ENCODE measurements around the gene FLAD1.

Gene FLAD1

DNA sequence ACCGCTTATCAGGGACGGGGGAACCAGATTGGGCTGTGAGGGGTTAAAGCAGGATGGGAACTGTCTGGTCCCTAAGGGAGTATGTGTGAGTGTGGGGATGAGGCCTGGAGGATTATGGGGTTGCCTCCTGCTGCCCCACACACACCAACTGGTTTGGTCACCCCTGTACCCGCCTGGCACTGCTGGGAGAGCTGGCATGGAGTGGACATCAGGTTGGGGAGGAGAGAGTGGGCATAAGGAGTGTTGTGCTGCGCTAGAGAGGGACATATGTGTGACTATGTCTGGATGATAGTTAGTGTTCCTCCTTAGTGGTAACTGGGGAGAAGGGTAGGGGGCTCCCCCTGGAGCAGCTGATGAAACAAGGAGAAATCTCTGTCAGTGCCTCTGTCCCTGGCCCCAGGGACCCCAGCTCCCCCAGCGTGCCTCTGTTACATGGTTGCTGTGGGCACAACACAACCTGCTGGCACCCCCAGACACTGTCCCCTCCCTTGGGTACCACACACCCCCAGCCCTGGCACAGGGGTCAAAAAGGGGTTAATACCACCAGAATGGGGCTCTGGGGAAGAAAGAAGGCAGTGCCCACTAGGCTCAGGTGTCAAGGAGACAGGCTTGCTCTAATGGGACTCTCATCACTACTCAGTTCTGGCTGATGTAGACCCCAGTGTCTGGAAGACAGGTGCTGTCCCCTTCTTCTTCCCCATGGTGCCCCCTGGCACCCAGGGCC lies 21.4 kb downstream of the FLAD1 start:
- DNase-seq (ENCODE audit: low read depth in 2 of 2): no peak

DNA sequence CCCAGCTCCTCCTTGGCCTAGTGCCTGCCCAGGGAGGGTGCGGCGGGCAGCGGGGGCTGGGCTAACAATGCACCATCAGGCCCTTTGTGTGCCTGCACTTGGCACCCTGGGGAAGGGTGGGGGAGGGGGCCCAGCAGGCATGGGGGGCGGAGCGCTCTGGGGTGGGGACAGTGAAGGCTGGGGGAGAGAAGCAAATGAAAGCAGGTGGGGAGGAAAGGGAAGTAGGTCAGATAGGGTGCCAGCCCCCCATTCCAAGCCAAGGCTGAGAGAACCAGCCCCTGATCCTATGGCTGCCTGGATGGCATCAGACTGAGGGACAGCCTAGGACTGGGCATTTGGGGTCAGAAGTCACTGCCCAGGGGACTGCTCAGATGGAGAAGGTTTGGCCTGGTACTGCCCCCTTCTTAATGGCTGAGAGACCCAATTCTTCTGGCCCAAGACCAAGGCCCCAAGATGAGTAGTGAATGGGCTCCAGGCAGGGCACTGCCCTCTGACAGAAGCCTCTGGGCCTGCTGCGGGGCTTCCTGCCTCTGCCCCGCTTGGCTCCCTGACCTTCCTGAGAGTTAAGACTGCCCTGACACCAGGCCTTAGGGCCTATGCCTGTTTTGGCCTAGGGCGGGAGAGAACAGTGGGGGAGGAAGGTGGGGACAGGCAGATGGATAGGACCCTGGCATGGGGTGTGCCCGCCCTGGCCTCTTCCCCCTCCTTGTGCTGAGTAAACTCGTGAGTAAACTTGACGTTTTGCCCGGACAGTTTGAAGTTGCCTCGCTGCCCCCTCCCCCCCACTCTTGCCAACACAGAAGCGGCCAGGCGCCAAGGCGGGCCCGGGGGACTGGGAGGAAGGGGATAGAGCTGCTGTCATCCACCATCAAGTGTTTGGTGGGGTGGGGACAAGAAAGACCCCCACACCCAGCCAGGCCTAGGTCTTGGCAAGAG lies 22.2 kb downstream of the FLAD1 start:
- DNase-seq (ENCODE audit: low read depth in 2 of 2): no peak

DNA sequence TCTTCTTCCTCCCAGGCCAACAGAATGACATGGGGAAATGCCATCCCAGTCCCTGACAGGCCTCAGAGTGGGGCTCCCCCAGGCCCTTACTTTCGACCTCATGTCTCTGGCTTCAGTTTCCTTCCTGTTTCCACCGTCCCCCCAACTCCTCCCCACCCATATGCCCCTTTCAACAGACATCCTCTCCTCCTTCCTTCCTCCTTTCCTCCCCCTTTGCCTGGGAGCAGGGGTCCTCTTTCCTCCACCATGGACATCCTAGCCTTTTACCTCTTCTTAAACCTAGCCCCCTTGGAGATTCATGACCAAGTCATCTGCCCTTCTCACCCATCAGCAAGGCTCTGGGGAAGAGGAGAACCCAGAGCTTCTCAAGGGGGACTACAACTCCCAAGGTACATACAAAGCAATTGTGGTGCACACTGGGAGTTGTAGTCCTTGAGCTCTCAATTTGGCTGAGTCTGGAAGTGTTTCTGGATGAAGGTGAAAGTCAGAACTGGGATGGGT lies 23.5 kb downstream of the FLAD1 start:
- DNase-seq (ENCODE audit: low read depth in 2 of 2): no peak

DNA sequence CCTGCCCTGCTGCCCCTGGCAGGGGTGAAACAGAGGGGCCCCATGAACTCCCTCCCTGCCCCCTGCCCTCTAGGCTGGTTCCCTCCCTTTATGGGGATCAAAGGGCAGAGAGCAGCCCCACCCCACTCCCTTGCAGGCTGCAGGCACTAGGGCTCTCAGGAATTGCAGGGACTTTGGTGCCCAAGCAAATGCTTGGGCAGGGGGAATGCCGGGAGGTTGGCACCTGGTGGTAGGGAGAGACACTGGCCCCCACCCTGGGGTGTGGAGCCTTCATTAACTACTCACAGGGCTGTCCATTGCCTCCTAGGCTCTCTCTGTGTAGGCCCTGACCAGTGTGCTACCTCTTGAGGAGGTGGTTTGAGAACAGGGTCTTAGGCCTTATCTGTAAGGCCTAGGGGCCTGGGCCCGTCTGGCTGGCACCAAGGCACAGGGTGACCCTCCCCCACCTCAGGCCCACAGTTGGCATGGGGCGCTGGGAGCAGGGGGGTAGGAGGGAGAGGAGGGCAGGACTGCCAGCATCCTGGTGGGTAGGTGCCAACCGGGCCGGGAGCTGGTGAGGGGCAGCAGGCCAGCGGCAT lies 24.2 kb downstream of the FLAD1 start:
- no peak for DNase-seq (ENCODE audit: low read depth in 2 of 2)

DNA sequence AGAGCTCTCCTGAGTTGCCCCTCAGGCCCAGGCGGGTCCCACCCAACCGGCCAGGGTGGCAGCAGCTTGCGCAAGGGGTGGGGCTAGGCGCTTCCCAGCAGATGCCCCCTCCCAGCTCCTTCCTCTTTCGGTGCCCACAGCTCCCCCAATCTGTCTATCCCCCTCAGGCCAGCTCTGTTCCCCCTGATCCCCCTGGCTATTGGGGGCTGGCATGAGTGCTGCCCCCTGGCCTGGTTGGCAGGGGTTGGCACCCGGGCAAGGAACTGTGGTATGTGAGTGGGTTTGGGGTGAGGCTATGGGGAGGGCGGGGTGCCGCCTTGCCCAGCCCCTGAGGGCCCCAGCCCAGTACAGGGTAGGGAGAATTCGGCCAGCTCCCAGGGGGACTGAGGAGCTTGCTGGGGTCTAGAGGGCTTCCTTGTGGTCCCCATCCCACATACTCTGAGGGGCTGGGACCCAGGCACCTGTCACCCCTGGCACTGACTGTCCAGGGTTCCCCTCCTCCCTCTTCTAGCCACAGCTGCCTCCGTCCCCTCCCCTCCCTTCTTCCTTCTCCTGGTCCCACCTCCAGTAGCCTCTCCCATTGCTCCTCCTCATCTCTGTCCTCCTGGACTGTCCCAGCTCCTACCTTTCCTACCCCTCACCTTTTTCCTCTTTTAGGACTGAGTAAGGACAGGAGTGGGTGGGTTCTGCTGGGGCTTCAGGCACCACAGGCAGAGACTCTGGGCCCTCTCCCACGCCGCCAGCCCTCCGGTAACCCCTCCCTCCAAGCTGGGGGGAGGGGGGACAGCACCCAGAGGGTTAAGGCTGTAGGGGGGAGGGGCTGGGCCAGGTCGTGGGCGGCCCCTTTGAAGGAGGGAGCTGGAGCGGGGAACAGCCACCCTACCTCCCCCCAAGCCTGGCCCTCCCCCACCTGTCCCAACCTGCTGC lies 25.1 kb downstream of the FLAD1 start:
- no peak for DNase-seq (ENCODE audit: low read depth in 2 of 2)

DNA sequence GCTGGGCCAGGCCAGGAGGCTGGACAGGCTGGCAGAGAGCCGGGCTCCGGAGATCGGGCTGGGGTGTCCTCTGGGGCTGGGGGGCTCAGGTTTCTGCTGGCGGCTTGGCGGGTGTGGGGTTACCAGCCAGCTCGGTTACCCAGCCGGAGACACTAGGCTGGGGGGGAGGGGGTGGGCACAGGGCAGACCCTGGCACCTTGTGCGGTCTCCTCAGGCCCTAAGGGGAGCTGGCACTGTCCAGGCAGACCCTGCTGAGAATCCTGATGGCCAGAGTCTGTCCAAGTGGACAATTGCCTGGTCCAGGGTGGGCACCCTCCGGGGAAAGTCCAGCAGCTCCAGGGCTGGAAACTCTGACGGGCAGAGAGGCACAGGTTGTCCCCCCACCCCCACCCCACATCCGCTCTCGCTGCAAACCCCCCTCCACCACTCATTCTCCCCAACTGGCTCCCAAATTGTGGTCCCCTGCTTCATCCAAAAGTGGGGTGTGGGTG lies 26.1 kb downstream of the FLAD1 start:
- DNase-seq (ENCODE audit: low read depth in 2 of 2): no peak

DNA sequence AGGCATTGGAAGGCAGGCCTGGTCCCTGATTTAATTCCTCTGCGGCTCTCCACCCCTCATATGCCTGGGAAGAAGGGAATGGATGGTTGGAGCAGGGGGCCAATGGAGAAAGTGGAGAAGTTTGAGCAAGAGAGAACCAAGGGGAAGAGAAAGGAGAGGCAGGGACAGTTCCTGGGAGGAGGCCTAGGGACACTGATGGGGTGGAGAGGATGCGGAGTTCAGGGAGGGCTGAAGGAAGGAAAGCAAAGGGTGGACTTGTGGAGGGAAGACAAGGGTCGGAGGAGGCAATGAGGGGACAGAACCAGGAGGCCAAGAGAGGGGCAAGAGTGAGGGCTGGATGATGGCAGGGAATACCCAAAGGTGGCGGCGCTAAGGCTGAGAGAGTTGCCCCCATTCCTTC lies 26.6 kb downstream of the FLAD1 start:
- DNase-seq (ENCODE audit: low read depth in 2 of 2): no peak

DNA sequence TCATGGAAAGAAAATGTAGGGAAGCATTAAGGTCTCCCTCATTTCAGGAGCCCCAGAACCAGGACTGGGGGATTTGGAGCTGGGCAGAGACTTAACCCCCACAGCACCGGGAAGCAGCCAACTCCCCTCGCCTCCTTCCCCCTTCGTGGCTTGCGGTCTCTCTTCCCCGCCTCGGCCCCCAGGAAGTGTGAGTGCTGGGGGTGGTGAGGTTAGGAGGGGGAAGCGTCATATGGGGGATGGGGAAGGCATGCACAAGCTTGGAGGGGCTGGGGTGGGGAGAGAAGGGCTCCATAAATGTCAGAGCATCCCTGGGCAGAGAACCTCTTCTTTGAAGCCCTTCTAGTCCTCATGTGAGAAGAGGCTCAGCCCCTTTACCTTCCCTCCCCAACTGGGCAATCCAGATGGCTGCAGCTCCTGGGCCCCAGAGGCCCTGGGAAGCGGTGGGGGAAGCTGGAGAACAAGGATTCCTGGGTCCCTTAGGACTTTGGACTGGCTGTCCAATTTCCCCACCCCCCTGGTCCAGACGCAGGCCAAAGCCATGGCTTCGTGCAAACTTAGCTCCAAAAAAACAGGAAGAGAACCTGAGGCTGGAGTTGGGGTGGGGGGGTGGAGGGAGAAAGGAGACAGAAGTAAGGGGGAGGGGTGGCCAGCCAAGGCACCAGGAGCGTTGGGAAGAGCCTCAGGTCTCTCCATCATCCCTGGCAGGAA lies 27.2 kb downstream of the FLAD1 start:
- no peak for DNase-seq (ENCODE audit: low read depth in 2 of 2)

DNA sequence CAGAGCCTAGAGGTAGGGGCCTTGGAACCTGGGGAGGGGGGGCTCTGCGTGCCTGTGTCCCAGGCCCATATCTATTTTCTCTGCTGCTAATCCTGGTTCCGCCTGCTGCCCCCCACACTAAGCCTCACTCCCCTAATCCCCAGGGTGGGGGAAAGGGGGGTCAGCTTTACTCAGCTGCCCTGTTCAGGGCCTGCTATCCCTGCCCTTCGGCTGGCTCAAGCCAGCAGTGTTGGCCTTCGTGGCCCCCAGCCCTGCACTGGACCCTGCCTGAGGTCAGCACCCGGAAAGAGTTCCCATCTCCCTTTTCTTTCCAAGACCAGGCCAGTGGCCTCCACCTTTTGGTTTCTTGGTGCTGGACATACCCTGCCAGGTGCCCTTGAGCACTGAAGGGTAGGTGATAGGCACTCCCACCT lies 27.9 kb downstream of the FLAD1 start:
- no peak for DNase-seq (ENCODE audit: low read depth in 2 of 2)

DNA sequence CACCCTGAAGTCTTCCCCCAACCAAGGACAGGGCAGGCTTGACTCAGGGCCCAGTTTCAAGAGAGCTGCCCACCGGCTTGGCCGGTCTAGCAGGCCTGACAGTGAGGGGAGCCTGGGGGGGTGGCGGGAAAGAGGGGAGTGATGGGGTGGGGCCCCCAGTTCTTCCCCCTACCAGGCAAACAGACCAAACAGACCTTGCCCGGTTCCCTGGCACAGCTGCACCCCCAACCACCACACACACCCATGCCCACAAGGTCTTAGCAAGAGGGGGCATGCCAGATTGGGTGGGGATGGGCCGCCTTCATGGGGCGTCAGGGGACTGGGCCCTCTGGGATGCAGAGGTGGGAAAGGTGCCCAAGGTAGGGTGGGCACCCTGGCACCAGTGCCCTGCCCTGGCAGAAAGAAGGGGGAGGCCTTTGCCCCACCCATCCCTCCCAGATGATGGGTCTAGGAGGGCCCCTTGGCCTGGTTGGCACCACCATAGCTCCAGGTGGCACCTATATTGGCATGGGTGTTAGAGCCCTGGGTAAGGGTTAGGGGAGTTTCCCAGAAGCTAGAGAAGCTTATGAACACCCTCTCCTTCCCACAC lies 28.4 kb downstream of the FLAD1 start:
- DNase-seq (ENCODE audit: low read depth in 2 of 2): no peak

DNA sequence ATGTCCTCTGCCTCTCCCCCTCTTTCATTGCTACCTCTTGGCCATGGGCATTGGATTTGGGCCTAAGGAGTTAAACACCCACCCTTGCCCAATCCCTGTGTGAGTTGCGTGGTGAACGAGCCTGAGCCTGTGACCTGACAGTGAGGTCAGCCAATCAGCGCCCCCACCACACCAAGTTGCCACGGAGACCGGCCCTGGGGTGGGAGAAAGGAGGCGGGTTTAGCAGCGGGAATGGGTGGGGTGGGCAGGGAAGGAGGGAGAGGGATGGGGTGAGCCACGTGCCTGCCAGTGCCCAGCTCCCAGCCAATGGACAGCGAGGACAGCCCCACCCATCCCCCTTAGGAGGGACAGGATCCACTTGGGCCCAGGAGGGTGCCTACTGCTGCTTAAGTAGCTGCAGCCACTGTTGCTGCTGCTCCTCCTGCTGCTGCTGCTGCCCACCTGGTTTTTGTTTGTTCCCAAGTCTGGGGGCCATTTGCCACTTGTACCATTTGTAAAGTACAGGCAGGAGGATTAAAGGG lies 28.9 kb downstream of the FLAD1 start:
- DNase-seq (ENCODE audit: low read depth in 2 of 2): no peak

DNA sequence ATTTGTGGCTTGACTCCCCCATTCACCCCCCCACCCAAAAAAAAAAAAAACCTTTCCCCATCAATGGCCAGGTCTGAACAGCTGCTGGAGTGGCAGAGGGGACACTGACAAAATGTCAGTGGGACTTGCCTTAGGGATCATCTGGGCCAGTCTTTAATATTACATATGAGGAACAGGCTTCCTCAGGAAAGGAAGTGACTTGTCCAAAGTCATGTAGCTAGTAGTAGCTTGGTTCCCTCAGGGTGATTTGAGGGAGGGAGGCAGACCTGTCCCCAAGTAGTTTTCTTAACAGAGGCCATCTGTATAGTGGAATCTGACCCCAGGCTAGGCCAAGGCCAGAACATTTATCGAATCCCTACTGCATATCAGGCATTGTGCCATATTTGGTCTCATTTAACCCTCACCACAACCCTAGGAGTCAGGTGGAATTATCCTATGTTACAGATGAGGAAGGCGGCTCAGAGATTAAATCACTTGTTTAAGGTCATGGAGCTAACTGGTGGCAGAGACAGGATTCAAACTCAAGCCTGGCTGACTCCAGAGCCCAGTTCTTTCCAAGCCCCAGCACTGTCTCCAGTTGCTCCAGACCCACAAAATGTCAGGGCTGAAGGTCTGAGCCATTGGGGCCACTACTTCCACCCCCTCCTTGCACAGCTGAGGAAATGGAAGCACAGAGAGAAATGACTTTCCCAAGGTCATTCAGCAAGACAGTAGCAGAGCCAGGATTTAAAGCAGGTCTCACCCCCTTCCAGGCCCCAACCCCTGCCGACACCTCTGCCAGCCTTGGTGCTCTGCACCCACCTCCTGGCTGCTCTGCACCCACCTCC lies 29.8 kb downstream of the FLAD1 start:
- DNase-seq (ENCODE audit: low read depth in 2 of 2): no peak

DNA sequence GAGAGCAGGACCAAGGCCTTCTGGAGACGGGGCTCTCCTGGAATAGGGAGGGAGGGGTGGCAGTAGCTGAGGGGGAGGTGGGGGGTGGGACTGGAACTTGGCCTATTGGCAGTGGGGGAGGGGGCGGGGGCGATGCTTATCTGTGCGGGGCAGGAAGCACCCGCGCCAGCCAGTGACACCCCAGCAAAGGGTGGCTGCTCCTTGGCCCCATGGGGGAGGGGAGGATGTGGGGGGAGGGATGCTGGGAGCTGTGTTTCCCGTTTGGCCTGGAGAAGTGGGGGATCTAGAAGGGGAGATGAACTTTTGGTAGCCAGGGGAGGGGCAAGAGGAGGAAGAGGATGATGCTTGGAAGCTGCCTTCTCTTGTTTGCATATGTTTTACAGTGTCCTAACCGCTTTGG lies 30.5 kb downstream of the FLAD1 start:
- DNase-seq (ENCODE audit: low read depth in 2 of 2): no peak

DNA sequence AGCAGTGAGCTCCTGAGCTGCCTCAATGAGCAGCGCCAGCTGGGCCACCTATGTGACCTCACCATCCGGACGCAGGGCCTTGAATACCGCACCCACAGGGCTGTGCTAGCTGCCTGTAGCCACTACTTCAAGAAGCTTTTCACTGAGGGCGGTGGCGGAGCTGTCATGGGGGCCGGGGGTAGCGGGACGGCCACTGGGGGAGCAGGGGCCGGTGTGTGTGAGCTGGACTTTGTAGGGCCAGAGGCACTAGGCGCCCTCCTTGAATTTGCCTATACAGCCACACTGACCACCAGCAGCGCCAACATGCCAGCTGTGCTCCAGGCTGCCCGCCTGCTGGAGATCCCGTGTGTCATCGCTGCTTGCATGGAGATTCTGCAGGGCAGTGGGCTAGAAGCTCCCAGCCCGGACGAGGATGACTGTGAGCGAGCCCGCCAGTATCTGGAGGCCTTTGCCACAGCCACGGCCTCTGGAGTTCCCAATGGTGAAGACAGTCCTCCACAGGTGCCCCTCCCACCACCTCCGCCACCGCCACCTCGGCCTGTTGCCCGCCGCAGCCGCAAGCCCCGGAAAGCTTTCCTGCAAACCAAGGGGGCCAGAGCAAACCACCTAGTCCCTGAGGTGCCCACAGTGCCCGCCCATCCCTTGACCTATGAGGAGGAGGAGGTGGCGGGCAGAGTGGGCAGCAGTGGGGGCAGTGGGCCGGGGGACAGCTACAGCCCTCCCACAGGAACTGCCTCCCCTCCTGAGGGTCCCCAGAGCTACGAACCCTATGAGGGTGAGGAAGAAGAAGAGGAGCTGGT lies 31.8 kb downstream of the FLAD1 start:
- no peak for DNase-seq (ENCODE audit: low read depth in 2 of 2)

DNA sequence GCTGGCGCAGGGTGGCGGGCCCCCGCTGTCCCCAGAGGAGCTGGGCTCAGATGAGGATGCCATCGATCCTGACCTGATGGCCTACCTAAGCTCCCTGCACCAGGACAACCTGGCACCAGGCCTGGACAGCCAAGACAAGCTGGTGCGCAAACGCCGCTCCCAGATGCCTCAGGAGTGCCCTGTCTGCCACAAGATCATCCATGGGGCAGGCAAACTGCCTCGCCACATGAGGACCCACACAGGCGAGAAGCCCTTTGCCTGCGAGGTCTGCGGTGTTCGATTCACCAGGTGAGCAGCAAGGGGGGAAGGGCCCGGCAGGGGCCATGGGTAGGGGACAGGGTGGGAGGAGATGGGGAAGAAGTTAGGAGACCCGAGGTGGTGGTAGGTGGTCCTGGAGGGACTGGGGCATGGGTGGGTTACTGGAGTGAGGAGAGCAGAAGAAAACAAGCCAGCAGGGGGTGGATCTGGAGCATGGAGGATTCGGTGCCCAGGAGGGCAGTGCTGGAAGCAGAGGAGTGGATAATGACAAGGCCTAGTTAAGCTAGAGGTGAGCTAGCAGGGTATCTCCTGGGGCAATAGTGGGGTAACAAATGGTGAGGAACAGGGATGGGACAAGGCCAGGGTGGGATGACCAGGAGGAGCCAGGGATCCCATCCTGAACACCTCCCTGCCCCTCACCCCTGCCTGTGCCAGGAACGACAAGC lies 32.5 kb downstream of the FLAD1 start:
- DNase-seq (ENCODE audit: low read depth in 2 of 2): no peak

DNA sequence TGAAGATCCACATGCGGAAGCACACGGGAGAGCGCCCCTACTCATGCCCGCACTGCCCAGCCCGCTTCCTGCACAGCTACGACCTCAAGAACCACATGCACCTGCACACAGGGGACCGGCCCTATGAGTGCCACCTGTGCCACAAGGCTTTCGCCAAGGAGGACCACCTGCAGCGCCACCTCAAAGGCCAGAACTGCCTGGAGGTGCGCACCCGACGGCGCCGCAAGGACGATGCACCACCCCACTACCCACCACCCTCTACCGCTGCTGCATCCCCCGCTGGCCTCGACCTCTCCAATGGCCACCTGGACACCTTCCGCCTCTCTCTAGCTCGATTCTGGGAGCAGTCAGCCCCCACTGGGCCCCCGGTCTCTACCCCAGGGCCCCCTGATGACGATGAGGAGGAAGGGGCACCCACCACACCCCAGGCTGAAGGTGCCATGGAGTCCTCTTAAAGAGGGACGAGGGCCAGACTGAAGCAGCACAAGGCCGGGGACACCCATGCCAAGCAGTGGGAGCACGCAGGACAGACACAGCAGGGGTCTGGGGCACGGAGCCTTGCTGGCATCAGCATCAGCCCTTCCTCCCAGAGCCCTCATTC lies 33.2 kb downstream of the FLAD1 start:
- DNase-seq (ENCODE audit: low read depth in 2 of 2): no peak
